ENCODE results near the gene FAM120A. TPM values are rescaled to one million over a fixed set of nuclear protein-coding genes. Genes with fewer than 3 reads are reported as not detected.

FAM120A gene
- total RNA-seq, 4 donors from 2014 or later, result 81.7 to 125 (median 90.1) TPM

DNA sequence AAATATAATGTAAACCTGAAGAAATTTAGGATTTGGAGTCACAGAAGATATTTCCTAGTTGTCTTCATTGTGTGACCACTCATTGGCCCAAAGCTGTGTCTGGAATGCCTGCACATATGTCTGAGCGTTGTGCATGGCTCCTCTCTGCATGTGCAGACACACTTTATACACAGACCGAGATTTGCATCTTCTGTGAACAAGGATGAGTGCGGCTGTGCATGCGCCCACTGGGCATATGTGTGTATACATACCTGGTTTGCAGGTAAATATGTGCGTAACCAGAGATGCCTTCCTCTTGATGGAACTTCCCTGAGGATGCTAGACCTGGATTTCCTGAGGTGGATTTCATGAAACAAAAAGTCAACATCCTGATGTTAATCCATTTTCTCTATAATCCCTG lies 144.0 kb downstream of the FAM120A start:
- no peak for DNase-seq (ENCODE audit: extremely low spot score)
- Histone ChIP-seq H3K4me3 (no peak overlapping the region), H3K27me3 (no peaks in the 10 kb centered on the region), H3K27ac (replicated peaks in 1 of 4) (no peak overlapping the region), H3K36me3 (no peaks in the 10 kb centered on the region), H3K9me3 (no peaks in the 10 kb centered on the region), H3K4me1 (peaks cover 64 to 84% (median 73%) of the 10 kb centered on the region in 4 donors)
- TF ChIP-seq POLR2AphosphoS5 (IDR thresholded peaks at IDR 0.05) (no peak), EP300 (IDR thresholded peaks at IDR 0.05) (no peak), POLR2A (IDR thresholded peaks at IDR 0.05; ENCODE audit: low read depth) (no peak)
- TF ChIP-seq, protein P1, sequence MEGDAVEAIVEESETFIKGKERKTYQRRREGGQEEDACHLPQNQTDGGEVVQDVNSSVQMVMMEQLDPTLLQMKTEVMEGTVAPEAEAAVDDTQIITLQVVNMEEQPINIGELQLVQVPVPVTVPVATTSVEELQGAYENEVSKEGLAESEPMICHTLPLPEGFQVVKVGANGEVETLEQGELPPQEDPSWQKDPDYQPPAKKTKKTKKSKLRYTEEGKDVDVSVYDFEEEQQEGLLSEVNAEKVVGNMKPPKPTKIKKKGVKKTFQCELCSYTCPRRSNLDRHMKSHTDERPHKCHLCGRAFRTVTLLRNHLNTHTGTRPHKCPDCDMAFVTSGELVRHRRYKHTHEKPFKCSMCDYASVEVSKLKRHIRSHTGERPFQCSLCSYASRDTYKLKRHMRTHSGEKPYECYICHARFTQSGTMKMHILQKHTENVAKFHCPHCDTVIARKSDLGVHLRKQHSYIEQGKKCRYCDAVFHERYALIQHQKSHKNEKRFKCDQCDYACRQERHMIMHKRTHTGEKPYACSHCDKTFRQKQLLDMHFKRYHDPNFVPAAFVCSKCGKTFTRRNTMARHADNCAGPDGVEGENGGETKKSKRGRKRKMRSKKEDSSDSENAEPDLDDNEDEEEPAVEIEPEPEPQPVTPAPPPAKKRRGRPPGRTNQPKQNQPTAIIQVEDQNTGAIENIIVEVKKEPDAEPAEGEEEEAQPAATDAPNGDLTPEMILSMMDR (IDR thresholded peaks at IDR 0.05), result no peak
- intact Hi-C loops (cut with DNase I), result no loop called here
- 96% methylated on average over 5 of the region's 5 CpGs for WGBS

DNA sequence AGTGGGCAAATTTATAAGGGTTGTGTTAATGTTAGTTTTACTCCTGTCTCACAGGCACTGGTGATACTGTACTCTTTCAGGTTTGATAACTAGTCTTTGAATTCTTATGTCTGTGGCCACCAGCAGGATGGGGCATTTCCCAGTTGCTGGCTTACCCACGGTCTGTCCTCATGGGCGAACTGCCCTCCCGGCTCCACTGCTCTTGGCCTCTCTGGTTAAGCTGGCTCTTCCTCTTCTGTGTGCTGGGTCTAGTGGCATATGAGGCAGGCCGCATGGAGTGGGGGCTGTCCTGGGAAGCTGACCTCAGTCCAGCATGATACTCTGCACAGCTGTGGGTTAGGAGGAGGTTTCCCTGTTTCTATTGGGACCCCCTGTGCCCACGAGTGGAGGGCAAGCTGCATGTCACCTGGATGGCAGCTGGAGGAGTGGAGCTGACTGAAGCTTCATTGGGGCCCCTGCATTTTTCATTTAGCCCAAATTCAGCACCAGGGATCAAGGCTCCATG lies 144.4 kb downstream of the FAM120A start:
- TF ChIP-seq POLR2A (IDR thresholded peaks at IDR 0.05; ENCODE audit: low read depth) (no peak), EP300 (IDR thresholded peaks at IDR 0.05) (no peak), POLR2AphosphoS5 (IDR thresholded peaks at IDR 0.05) (no peak)
- TF ChIP-seq, protein P1 (IDR thresholded peaks at IDR 0.05), result no peak
- H3K4me1 ChIP-seq, result peaks cover 64 to 84% (median 73%) of the 10 kb centered on the region in 4 donors
- H3K4me3 ChIP-seq, result no peak overlapping the region
- WGBS, result 100% methylated on average over 5 of the region's 5 CpGs
- no peak overlapping the region for H3K27ac ChIP-seq (replicated peaks in 1 of 4)
- H3K36me3 ChIP-seq, result no peaks in the 10 kb centered on the region
- H3K27me3 ChIP-seq, result no peaks in the 10 kb centered on the region
- no peaks in the 10 kb centered on the region for H3K9me3 ChIP-seq
- intact Hi-C loops (cut with DNase I), result no loop called here
- DNase-seq (ENCODE audit: extremely low spot score), result no peak

DNA sequence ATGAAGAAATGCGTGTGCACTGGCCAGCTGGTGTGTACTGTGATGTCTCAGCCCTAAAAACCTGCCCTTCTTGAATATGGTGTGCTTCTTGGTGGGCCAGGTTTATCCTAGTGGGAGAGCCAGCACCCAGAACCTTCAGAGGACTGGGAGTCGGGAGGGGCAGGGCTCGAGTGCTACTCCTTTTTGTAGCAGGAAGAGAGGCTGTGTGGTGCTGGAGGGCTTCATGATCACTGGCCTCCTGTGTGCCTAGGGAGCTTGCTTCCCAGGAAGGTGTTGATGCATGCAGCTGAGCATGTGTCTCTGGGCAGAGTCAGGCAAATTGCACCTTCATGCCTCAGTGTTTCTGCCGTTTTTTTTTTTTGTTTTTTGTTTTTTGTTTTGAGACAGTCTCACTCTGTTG lies 144.9 kb downstream of the FAM120A start:
- WGBS, result 89% methylated on average over 4 of the region's 4 CpGs
- H3K9me3 ChIP-seq, result no peaks in the 10 kb centered on the region
- intact Hi-C loops (cut with DNase I), result no loop called here
- H3K4me1 ChIP-seq, result peaks cover 64 to 84% (median 73%) of the 10 kb centered on the region in 4 donors
- H3K36me3 ChIP-seq, result no peaks in the 10 kb centered on the region
- TF ChIP-seq EP300 (IDR thresholded peaks at IDR 0.05), result no peak
- TF ChIP-seq POLR2AphosphoS5 (IDR thresholded peaks at IDR 0.05), result no peak
- TF ChIP-seq, protein P1 (IDR thresholded peaks at IDR 0.05), result no peak
- TF ChIP-seq POLR2A (IDR thresholded peaks at IDR 0.05; ENCODE audit: low read depth), result no peak
- DNase-seq (ENCODE audit: extremely low spot score), result no peak
- no peaks in the 10 kb centered on the region for H3K27me3 ChIP-seq
- no peak overlapping the region for H3K4me3 ChIP-seq
- H3K27ac ChIP-seq (replicated peaks in 1 of 4), result no peak overlapping the region

DNA sequence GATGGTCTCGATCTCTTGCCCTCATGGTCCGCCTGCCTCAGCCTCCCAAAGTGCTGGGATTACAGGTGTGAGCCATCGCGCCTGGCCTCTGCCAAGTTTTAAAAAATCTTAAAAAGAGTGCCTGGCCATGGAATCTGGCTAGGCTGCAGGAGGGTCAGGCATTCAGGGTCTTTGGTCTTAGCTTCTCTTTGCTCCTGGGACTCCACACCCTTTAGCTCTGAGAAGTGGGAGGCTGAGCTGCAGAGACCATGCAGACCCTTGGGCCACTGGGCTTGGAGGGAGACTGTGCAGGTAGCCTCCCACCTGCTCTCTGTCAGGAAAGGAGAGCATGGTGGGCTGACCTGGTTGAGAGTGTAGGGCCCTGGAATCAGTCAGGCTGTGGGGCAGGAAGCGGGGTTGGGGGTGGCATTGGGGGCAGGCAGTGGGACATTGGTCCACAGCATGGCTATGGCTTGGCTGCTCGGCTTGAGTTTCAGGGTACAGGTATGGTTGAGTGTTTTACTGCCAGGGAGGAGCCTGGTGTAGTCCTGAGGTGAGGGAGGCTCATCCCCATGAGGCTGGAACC lies 145.7 kb downstream of the FAM120A start:
- intact Hi-C loops (cut with DNase I), result no loop called here
- H3K4me3 ChIP-seq, result no peak overlapping the region
- H3K36me3 ChIP-seq, result no peaks in the 10 kb centered on the region
- H3K27me3 ChIP-seq, result no peaks in the 10 kb centered on the region
- peaks cover 57 to 81% (median 68%) of the 10 kb centered on the region in 4 donors for H3K4me1 ChIP-seq
- WGBS, result 100% methylated on average over 4 of the region's 6 CpGs
- H3K27ac ChIP-seq (replicated peaks in 1 of 4), result no peak overlapping the region
- DNase-seq (ENCODE audit: extremely low spot score), result no peak
- TF ChIP-seq, protein P1 (IDR thresholded peaks at IDR 0.05), result no peak
- TF ChIP-seq EP300 (IDR thresholded peaks at IDR 0.05) (no peak), POLR2A (IDR thresholded peaks at IDR 0.05; ENCODE audit: low read depth) (no peak), POLR2AphosphoS5 (IDR thresholded peaks at IDR 0.05) (no peak)
- H3K9me3 ChIP-seq, result no peaks in the 10 kb centered on the region

Measured in esophagus muscularis mucosa (tissue), 4 donors.